ENCODE measurements around the gene PPP1R16B. TPM values are rescaled to one million over a fixed set of nuclear protein-coding genes. Genes with fewer than 3 reads are reported as not detected.
"Not testable (repeated sequence)": the region's sequence is repeated elsewhere in the genome, so short reads cannot be mapped to it uniquely, and the experiment has no call there.

The PPP1R16B gene
- total RNA-seq, 1 donor from 2014 or later = 6.4 TPM

DNA sequence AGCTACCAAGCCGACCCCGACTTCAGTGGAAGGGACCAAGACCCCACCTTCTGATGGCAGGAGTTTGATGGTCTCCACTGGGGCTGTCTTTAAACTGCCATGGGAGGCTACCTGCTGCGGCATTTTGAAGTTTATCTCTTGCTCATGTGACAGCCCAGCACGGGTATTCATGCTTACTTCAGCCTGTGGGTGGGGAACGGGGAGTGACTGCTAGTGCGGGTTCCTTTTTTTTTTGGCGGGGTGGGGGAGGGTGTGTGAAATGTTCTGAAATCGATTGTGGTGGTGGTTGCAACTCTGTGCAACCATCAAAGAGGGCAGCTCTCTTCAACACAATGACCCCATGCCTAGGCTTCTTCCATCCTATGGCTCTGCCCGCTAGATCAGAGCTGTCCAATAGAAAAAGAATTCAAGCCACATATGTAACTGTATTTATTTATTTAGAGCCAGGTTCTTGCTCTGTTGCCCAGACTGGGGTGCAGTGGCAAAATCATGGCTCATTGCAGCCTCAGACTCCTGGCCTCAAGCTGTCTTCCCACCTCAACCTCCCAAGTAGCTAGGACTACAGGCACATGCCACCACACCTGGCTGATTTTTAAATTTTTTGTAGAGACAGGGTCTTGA is 53.7 kb downstream of the PPP1R16B start:
- Histone ChIP-seq H3K4me3 (no peak overlapping the region), H3K4me1 (peaks cover 6% of the 10 kb centered on the region), H3K9me3 (no peaks in the 10 kb centered on the region), H3K36me3 (no peaks in the 10 kb centered on the region), H3K27ac (no peak overlapping the region), H3K27me3 (no peaks in the 10 kb centered on the region)
- no peak for DNase-seq (ENCODE audit: extremely low spot score in 2 of 2)
- intact Hi-C loops (cut with DNase I) = no loop called here
- no peak for TF ChIP-seq CTCF (IDR thresholded peaks at IDR 0.05)
- no peak for TF ChIP-seq POLR2AphosphoS5 (IDR thresholded peaks at IDR 0.05; ENCODE audit: insufficient read depth in 1 of 2, low read depth in 1 of 2)
- TF ChIP-seq POLR2A (IDR thresholded peaks at IDR 0.05) = no peak

DNA sequence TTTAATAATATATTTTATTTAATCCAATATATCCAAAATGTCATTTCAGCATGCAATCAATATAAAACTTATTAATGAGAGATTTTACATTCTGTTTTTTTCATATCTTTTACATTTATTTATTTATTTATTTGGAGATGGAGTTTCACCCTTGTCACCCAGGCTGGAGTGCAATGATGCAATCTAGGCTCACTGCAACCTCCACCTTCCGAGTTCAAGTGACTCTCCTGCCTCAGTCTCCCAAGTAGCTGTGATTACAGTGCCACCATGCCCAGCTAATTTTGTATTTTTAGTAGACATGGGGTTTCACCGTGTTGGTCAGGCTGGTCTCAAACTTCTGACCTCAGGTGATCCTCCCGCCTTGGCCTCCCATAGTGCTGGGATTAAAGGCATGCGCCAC is 54.4 kb downstream of the PPP1R16B start:
- intact Hi-C loops (cut with DNase I); H3K9me3 ChIP-seq; DNase-seq (ENCODE audit: extremely low spot score in 2 of 2): not testable (repeated sequence)

DNA sequence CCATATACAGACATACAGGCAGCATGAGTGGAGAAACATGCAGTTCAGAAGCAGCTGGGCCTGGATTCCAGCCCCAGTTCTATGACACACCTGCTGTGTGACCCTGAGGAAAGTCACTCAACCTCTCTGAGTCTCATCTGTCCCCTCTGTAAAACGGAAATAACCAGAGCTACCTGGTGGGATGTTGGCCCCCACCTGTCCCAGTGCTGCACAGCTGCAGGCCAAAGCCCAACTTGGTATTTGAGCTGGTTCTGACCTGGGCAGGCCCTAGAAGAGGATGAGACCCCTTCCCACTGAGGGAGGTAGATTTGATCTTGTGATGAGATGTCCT is 55.5 kb downstream of the PPP1R16B start:
- intact Hi-C loops (cut with DNase I) = no loop called here
- no peak for DNase-seq (ENCODE audit: extremely low spot score in 2 of 2)
- H3K4me1 ChIP-seq = no peaks in the 10 kb centered on the region
- H3K27ac ChIP-seq = no peak overlapping the region
- no peak for TF ChIP-seq CTCF (IDR thresholded peaks at IDR 0.05)
- TF ChIP-seq POLR2AphosphoS5 (IDR thresholded peaks at IDR 0.05; ENCODE audit: insufficient read depth in 1 of 2, low read depth in 1 of 2) = no peak
- no peak for TF ChIP-seq POLR2A (IDR thresholded peaks at IDR 0.05)
- no peak overlapping the region for H3K4me3 ChIP-seq
- H3K36me3 ChIP-seq = no peaks in the 10 kb centered on the region
- no peaks in the 10 kb centered on the region for H3K27me3 ChIP-seq
- no peaks in the 10 kb centered on the region for H3K9me3 ChIP-seq

More for the DNA sequence above, 54.4 kb downstream of the PPP1R16B start:
- H3K36me3 ChIP-seq, H3K4me1 ChIP-seq, H3K27ac ChIP-seq, H3K4me3 ChIP-seq, H3K27me3 ChIP-seq: not testable (repeated sequence)

- no peaks in the 10 kb centered on the region for H3K36me3 ChIP-seq
- TF ChIP-seq POLR2AphosphoS5 (IDR thresholded peaks at IDR 0.05; ENCODE audit: insufficient read depth in 1 of 2, low read depth in 1 of 2) = no peak
- TF ChIP-seq POLR2A (IDR thresholded peaks at IDR 0.05) = no peak
- no peak for TF ChIP-seq CTCF (IDR thresholded peaks at IDR 0.05)
- no peak for DNase-seq (ENCODE audit: extremely low spot score in 2 of 2)
- H3K4me1 ChIP-seq = no peaks in the 10 kb centered on the region
- no peak overlapping the region for H3K4me3 ChIP-seq
- H3K9me3 ChIP-seq = no peaks in the 10 kb centered on the region
- intact Hi-C loops (cut with DNase I) = no loop called here
- H3K27ac ChIP-seq = no peak overlapping the region
- H3K27me3 ChIP-seq = no peaks in the 10 kb centered on the region
Measured at GRCh38 chr20:38862226-38862625, 56.7 kb downstream of the PPP1R16B start.

- no peak for DNase-seq (ENCODE audit: extremely low spot score in 2 of 2)
- Histone ChIP-seq H3K9me3 (no peaks in the 10 kb centered on the region), H3K36me3 (no peaks in the 10 kb centered on the region), H3K27me3 (no peaks in the 10 kb centered on the region), H3K4me3 (no peak overlapping the region), H3K4me1 (no peaks in the 10 kb centered on the region), H3K27ac (no peak overlapping the region)
- TF ChIP-seq POLR2A (IDR thresholded peaks at IDR 0.05) (no peak), POLR2AphosphoS5 (IDR thresholded peaks at IDR 0.05; ENCODE audit: insufficient read depth in 1 of 2, low read depth in 1 of 2) (no peak), CTCF (IDR thresholded peaks at IDR 0.05) (no peak)
- intact Hi-C loops (cut with DNase I) = no loop called here
Measured at GRCh38 chr20:38863024-38863851, 57.7 kb downstream of the PPP1R16B start.

Measured in vagina (tissue), 2 donors.